Stomach smooth muscle (tissue), 2 donors: Measurements from ENCODE around the gene GOLPH3.

ENCODE experiments used
- H3K27ac ChIP-seq: one replicate; pipeline ENCODE4 v1.7.0; 2013; ENCODE audit warnings: mild to moderate bottlenecking, low read length, inconsistent platforms
- H3K27me3 ChIP-seq, 2 donors: one replicate each; pipeline ENCODE4 v1.7.0; 2013; ENCODE audit warnings: low read length in 2 of 2; ENCODE audit not compliant: insufficient read depth in 2 of 2, control insufficient read depth in 1 of 2
- H3K36me3 ChIP-seq, 2 donors: one replicate each; pipeline ENCODE4 v1.7.0; 2013; ENCODE audit warnings: low read length in 2 of 2; ENCODE audit not compliant: control insufficient read depth in 2 of 2, insufficient read depth in 2 of 2
- H3K4me1 ChIP-seq: one replicate; pipeline ENCODE4 v1.7.0; 2013; ENCODE audit warnings: low read length; ENCODE audit not compliant: control insufficient read depth, insufficient read depth
- H3K4me3 ChIP-seq, 2 donors: one replicate each; pipeline ENCODE4 v1.7.0; 2013; ENCODE audit warnings: low read length in 2 of 2
- H3K9ac ChIP-seq, 2 donors: one replicate each; pipeline ENCODE4 v1.7.0; 2013; ENCODE audit warnings: low read length in 2 of 2, mild to moderate bottlenecking in 1 of 2
- H3K9me3 ChIP-seq, 2 donors: one replicate each; pipeline ENCODE4 v1.7.0; 2013; ENCODE audit warnings: low read length in 2 of 2; ENCODE audit not compliant: control insufficient read depth in 2 of 2
- donor health status: healthy.
- donor health status: Pancreatic carcinoma.

GOLPH3 gene

GRCh38 chr5:32136342-32136741 lies 37.8 kb downstream of the GOLPH3 start:
- Histone ChIP-seq H3K27ac (no peak overlapping the region), H3K4me3 (no peak overlapping the region), H3K9me3 (no peaks in the 10 kb centered on the region), H3K27me3 (no peaks in the 10 kb centered on the region), H3K9ac (no peak overlapping the region), H3K36me3 (peaks cover 12% of the 10 kb centered on the region in 2 donors), H3K4me1 (no peaks in the 10 kb centered on the region)

- Histone ChIP-seq H3K9me3 (no peaks in the 10 kb centered on the region), H3K27ac (no peak overlapping the region), H3K4me1 (no peaks in the 10 kb centered on the region), H3K36me3 (peaks cover 12% of the 10 kb centered on the region in 2 donors), H3K4me3 (no peak overlapping the region), H3K9ac (no peak overlapping the region), H3K27me3 (no peaks in the 10 kb centered on the region)
These were observed 39.0 kb downstream of the GOLPH3 start for GRCh38 chr5:32135086-32135485.

GRCh38 chr5:32132757-32133156 lies 41.4 kb downstream of the GOLPH3 start:
- Histone ChIP-seq H3K27me3 (no peaks in the 10 kb centered on the region), H3K4me3 (no peak overlapping the region), H3K27ac (no peak overlapping the region), H3K4me1 (no peaks in the 10 kb centered on the region), H3K9me3 (no peaks in the 10 kb centered on the region), H3K36me3 (peaks cover 12% of the 10 kb centered on the region in 2 donors), H3K9ac (no peak overlapping the region)

- Histone ChIP-seq H3K36me3 (peaks cover 12% of the 10 kb centered on the region in 2 donors), H3K27ac (no peak overlapping the region), H3K4me1 (no peaks in the 10 kb centered on the region), H3K9me3 (no peaks in the 10 kb centered on the region), H3K4me3 (no peak overlapping the region), H3K9ac (no peak overlapping the region), H3K27me3 (no peaks in the 10 kb centered on the region)
These were observed 42.5 kb downstream of the GOLPH3 start for GRCh38 chr5:32131604-32132003.

- Histone ChIP-seq H3K27me3 (no peaks in the 10 kb centered on the region), H3K9me3 (no peaks in the 10 kb centered on the region), H3K36me3 (peaks cover 15 to 17% of the 10 kb centered on the region in 2 donors), H3K27ac (no peak overlapping the region), H3K4me3 (no peak overlapping the region), H3K9ac (no peak overlapping the region), H3K4me1 (no peaks in the 10 kb centered on the region)
These were observed 43.3 kb downstream of the GOLPH3 start for GRCh38 chr5:32130865-32131264.

GRCh38 chr5:32129074-32129598 lies 45.0 kb downstream of the GOLPH3 start:
- Histone ChIP-seq H3K27ac (no peak overlapping the region), H3K27me3 (no peaks in the 10 kb centered on the region), H3K4me1 (no peaks in the 10 kb centered on the region), H3K4me3 (no peak overlapping the region), H3K9me3 (no peaks in the 10 kb centered on the region), H3K9ac (no peak overlapping the region), H3K36me3 (peaks cover 6 to 7% of the 10 kb centered on the region in 2 donors)

GRCh38 chr5:32127711-32128110 lies 46.4 kb downstream of the GOLPH3 start:
- Histone ChIP-seq H3K36me3 (peaks cover 5 to 7% of the 10 kb centered on the region in 2 donors), H3K9ac (no peak overlapping the region), H3K4me1 (no peaks in the 10 kb centered on the region), H3K27ac (no peak overlapping the region), H3K27me3 (no peaks in the 10 kb centered on the region), H3K4me3 (no peak overlapping the region), H3K9me3 (no peaks in the 10 kb centered on the region)

- H3K9ac ChIP-seq: no peak overlapping the region
- H3K27ac ChIP-seq: no peak overlapping the region
- no peaks in the 10 kb centered on the region for H3K27me3 ChIP-seq
- no peaks in the 10 kb centered on the region for H3K4me1 ChIP-seq
- H3K4me3 ChIP-seq: no peak overlapping the region
- H3K36me3 ChIP-seq: peaks cover 5 to 7% of the 10 kb centered on the region in 2 donors
- H3K9me3 ChIP-seq: no peaks in the 10 kb centered on the region
These were observed 47.4 kb downstream of the GOLPH3 start for GRCh38 chr5:32126691-32127090.

- Histone ChIP-seq H3K36me3 (peaks cover 7 to 10% of the 10 kb centered on the region in 2 donors), H3K27ac (no peak overlapping the region), H3K27me3 (no peaks in the 10 kb centered on the region), H3K4me3 (no peak overlapping the region), H3K9ac (no peak overlapping the region), H3K4me1 (no peaks in the 10 kb centered on the region), H3K9me3 (no peaks in the 10 kb centered on the region)
These were observed 50.0 kb downstream of the GOLPH3 start for GRCh38 chr5:32123889-32124676.

- Histone ChIP-seq H3K9me3 (no peaks in the 10 kb centered on the region), H3K27me3 (no peaks in the 10 kb centered on the region), H3K4me3 (no peak overlapping the region), H3K27ac (no peak overlapping the region), H3K4me1 (no peaks in the 10 kb centered on the region), H3K9ac (no peak overlapping the region), H3K36me3 (peaks cover 7 to 10% of the 10 kb centered on the region in 2 donors)
These were observed 50.9 kb downstream of the GOLPH3 start for GRCh38 chr5:32123058-32123805.
